SJSA1 (cell line): ENCODE data around the gene CGN. TPM values are rescaled to one million over a fixed set of nuclear protein-coding genes. Genes with fewer than 3 reads are reported as not detected.

ENCODE experiments used
- DNase-seq, 2 experiments: peaks; one replicate each; pipeline ENCODE4 v3.0.0-alpha.2; 2015 to 2020; ENCODE audit warnings: low spot score in 2 of 2, low read depth in 1 of 2
- H3K27ac ChIP-seq: fragments of 250-450 bp; sonication (Bioruptor Pico); 2 replicates; pipeline ENCODE4 v1.5.1; 2020; ENCODE audit warnings: mild to moderate bottlenecking, moderate library complexity
- H3K27me3 ChIP-seq: fragments of 250-450 bp; sonication (Bioruptor Pico); replicated peaks from 2 replicates; pipeline ENCODE4 v1.5.1; 2020; ENCODE audit warnings: mild to moderate bottlenecking, moderate library complexity
- H3K36me3 ChIP-seq: fragments of 250-450 bp; sonication (Bioruptor Pico); 2 replicates; pipeline ENCODE4 v1.5.1; 2020; ENCODE audit warnings: mild to moderate bottlenecking
- H3K4me1 ChIP-seq: fragments of 250-450 bp; sonication (Bioruptor Pico); replicated peaks from 2 replicates; pipeline ENCODE4 v1.6.1; 2021; ENCODE audit warnings: mild to moderate bottlenecking
- H3K4me3 ChIP-seq: fragments of 250-450 bp; sonication (Bioruptor Pico); 2 replicates; pipeline ENCODE4 v1.5.1; 2020; ENCODE audit warnings: mild to moderate bottlenecking
- H3K9me3 ChIP-seq: fragments of 250-450 bp; sonication (Bioruptor Pico); replicated peaks from 2 replicates; pipeline ENCODE4 v1.5.1; 2020; ENCODE audit warnings: mild to moderate bottlenecking
- total RNA-seq: library from RNA; depleted of rRNA; stranded (reverse); fragments of >200 nt; shearing (Covaris generic); gene quantifications from 2 replicates; pipeline ENCODE4 v1.2.3, GENCODE V29; 2014

CGN gene
- total RNA-seq, 1 experiment from 2014 or later: 0.26 TPM

DNA sequence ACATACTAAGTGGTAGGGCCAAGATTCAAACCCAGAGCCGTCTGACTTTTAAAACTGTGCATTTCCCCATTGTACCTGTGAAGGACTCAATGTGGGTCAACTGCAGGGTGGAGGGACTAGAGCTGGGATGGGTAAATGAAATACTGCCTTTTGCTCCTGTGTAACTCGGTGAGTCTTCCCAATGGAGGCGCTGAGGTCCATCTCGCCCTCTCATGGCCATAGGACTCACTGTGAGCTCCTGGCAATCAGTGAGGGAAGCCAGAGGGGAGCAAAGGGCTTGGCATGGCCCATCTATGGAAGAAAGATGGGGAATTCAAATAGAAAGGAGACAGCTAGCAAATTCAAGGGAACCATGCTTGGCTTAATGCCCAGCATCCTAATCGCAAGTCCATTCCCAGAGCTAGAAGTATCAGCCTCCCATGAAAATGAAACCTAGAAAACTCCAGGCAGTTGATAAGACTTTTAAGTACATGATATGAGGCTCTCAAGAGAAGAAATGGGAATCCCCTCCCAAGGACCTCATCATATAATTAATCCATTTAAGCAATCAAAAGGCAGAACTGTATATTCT lies 25.4 kb upstream of the CGN start:
- Histone ChIP-seq H3K4me3 (no peak overlapping the region), H3K27me3 (no peaks in the 10 kb centered on the region), H3K9me3 (peaks cover 6% of the 10 kb centered on the region), H3K36me3 (no peaks in the 10 kb centered on the region), H3K4me1 (no peaks in the 10 kb centered on the region), H3K27ac (no peak overlapping the region)
- DNase-seq: no peak

DNA sequence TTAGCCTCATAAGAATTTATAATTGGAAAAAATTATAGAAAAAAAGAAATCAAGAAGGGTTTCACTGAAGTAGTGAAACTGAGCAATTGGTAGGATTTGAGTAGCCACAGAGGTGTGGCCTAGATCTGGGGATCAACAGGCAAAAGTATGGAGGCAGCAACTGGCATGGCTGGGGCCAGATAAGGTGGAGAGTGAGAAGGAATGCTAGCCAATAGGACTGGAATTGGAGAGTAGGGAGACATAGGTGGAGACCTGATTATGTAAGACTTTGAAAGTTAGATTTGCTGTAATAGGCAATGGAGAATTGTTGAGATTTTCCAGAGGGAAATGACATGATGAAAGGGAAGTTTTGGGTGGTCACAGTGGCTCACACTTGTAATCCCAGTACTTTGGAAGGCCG lies 24.6 kb upstream of the CGN start:
- no peaks in the 10 kb centered on the region for H3K36me3 ChIP-seq
- no peak overlapping the region for H3K4me3 ChIP-seq
- no peak for DNase-seq
- H3K4me1 ChIP-seq: no peaks in the 10 kb centered on the region
- no peak overlapping the region for H3K27ac ChIP-seq
- no peaks in the 10 kb centered on the region for H3K27me3 ChIP-seq
- H3K9me3 ChIP-seq: peaks cover 6% of the 10 kb centered on the region

GRCh38 chr1:151491641-151492040 lies 19.5 kb upstream of the CGN start:
- no peak overlapping the region for H3K4me3 ChIP-seq
- H3K27me3 ChIP-seq: no peaks in the 10 kb centered on the region
- H3K27ac ChIP-seq: no peak overlapping the region
- no peaks in the 10 kb centered on the region for H3K9me3 ChIP-seq
- no peaks in the 10 kb centered on the region for H3K36me3 ChIP-seq
- peaks cover 18% of the 10 kb centered on the region for H3K4me1 ChIP-seq
- DNase-seq: no peak

GRCh38 chr1:151492120-151492519 lies 19.1 kb upstream of the CGN start:
- Histone ChIP-seq H3K27ac (no peak overlapping the region), H3K4me1 (peaks cover 18% of the 10 kb centered on the region), H3K4me3 (no peak overlapping the region), H3K27me3 (no peaks in the 10 kb centered on the region), H3K9me3 (no peaks in the 10 kb centered on the region), H3K36me3 (no peaks in the 10 kb centered on the region)
- no peak for DNase-seq

- Histone ChIP-seq H3K27me3 (no peaks in the 10 kb centered on the region), H3K9me3 (no peaks in the 10 kb centered on the region), H3K36me3 (no peaks in the 10 kb centered on the region), H3K4me3 (no peak overlapping the region), H3K4me1 (peaks cover 18% of the 10 kb centered on the region), H3K27ac (no peak overlapping the region)
- no peak for DNase-seq
Measured at GRCh38 chr1:151493042-151493441, 18.1 kb upstream of the CGN start.

DNA sequence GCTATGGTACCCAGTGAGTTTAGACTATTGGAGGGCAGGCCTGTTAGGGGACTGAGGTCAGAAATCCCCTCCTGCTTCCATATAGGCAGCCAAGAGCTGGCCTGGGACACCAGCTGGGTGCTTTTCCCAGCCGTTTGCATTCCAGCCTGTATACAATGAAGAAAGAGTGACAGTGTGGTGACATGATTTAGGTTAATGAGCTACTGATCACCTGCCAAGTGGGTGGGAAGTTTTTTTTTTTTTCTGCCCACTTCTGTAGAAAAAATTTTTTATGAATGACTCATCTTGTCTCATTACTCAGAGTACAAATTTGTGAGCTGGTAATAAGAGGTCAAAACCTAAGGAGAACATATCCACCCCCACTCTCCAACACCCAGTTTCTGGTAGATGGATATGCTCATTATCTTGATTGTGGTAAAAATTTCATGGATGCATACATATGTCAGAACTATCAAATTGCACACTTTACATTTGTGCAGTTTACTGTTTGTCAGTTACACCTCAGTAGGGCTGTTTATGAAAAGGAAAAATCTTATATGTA lies 16.4 kb upstream of the CGN start:
- DNase-seq: peak in 1 of 2 experiments; percentile 80
- Histone ChIP-seq H3K4me3 (no peak overlapping the region), H3K4me1 (peaks cover 18% of the 10 kb centered on the region), H3K27me3 (no peaks in the 10 kb centered on the region), H3K27ac (peak overlapping the region; percentile 25; the same call in 1 of the 2 replicates), H3K36me3 (no peaks in the 10 kb centered on the region), H3K9me3 (no peaks in the 10 kb centered on the region)

GRCh38 chr1:151495316-151495715 lies 15.9 kb upstream of the CGN start:
- H3K9me3 ChIP-seq: no peaks in the 10 kb centered on the region
- peak in 1 of 2 experiments; percentile 44 for DNase-seq
- peak overlapping the region; percentile 4; the same call in 1 of the 2 replicates for H3K27ac ChIP-seq
- peaks cover 18% of the 10 kb centered on the region for H3K4me1 ChIP-seq
- no peaks in the 10 kb centered on the region for H3K36me3 ChIP-seq
- no peaks in the 10 kb centered on the region for H3K27me3 ChIP-seq
- no peak overlapping the region for H3K4me3 ChIP-seq

DNA sequence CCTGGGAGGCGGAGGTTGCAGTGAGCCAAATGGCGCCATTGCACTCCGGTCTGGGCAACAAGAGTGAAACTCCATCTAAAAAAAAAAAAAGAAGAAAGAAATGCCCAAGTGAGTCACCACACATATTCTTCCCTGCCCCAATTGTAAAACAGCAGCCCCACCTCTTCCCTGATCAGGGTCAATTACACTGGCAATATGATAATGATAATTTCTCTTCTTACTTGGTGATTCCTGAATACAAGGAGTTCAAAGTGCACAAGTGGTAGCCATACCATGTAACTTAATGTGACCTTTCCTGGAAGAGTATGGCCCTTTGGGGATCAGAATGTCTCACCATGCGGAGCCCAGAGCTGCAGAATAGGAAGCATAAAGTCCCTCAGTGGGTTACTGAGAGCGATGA lies 11.8 kb upstream of the CGN start:
- no peak overlapping the region for H3K4me3 ChIP-seq
- H3K36me3 ChIP-seq: no peaks in the 10 kb centered on the region
- no peak for DNase-seq
- peaks cover 22% of the 10 kb centered on the region for H3K4me1 ChIP-seq
- no peaks in the 10 kb centered on the region for H3K9me3 ChIP-seq
- no peaks in the 10 kb centered on the region for H3K27me3 ChIP-seq
- H3K27ac ChIP-seq: no peak overlapping the region

- no peak for DNase-seq
Measured at GRCh38 chr1:151499930-151500329, 11.3 kb upstream of the CGN start.

GRCh38 chr1:151501474-151501873 lies 9.7 kb upstream of the CGN start:
- no peaks in the 10 kb centered on the region for H3K36me3 ChIP-seq
- no peaks in the 10 kb centered on the region for H3K9me3 ChIP-seq
- H3K27me3 ChIP-seq: no peaks in the 10 kb centered on the region
- no peak overlapping the region for H3K27ac ChIP-seq
- H3K4me3 ChIP-seq: no peak overlapping the region
- no peak for DNase-seq
- H3K4me1 ChIP-seq: peaks cover 15% of the 10 kb centered on the region

More at GRCh38 chr1:151499930-151500329, 11.3 kb upstream of the CGN start:
- peaks cover 22% of the 10 kb centered on the region for H3K4me1 ChIP-seq
- H3K4me3 ChIP-seq: no peak overlapping the region
- no peaks in the 10 kb centered on the region for H3K9me3 ChIP-seq
- no peaks in the 10 kb centered on the region for H3K27me3 ChIP-seq
- no peaks in the 10 kb centered on the region for H3K36me3 ChIP-seq
- no peak overlapping the region for H3K27ac ChIP-seq

GRCh38 chr1:151502035-151502700 lies 9.0 kb upstream of the CGN start:
- H3K36me3 ChIP-seq: no peaks in the 10 kb centered on the region
- peaks cover 15% of the 10 kb centered on the region for H3K4me1 ChIP-seq
- H3K27me3 ChIP-seq: no peaks in the 10 kb centered on the region
- no peak overlapping the region for H3K27ac ChIP-seq
- no peak for DNase-seq
- no peaks in the 10 kb centered on the region for H3K9me3 ChIP-seq
- H3K4me3 ChIP-seq: no peak overlapping the region

- DNase-seq: no peak
- H3K27ac ChIP-seq: no peak overlapping the region
- H3K4me3 ChIP-seq: no peak overlapping the region
- H3K9me3 ChIP-seq: no peaks in the 10 kb centered on the region
- no peaks in the 10 kb centered on the region for H3K36me3 ChIP-seq
- no peaks in the 10 kb centered on the region for H3K27me3 ChIP-seq
- peaks cover 15% of the 10 kb centered on the region for H3K4me1 ChIP-seq
Measured at GRCh38 chr1:151502859-151503780, 8.1 kb upstream of the CGN start.

GRCh38 chr1:151504252-151504651 lies 6.9 kb upstream of the CGN start:
- H3K27ac ChIP-seq: no peak overlapping the region
- H3K36me3 ChIP-seq: no peaks in the 10 kb centered on the region
- DNase-seq: peak in 1 of 2 experiments; percentile 32
- no peak overlapping the region for H3K4me3 ChIP-seq
- H3K4me1 ChIP-seq: peaks cover 15% of the 10 kb centered on the region
- H3K27me3 ChIP-seq: no peaks in the 10 kb centered on the region
- H3K9me3 ChIP-seq: no peaks in the 10 kb centered on the region

GRCh38 chr1:151504759-151505158 lies 6.4 kb upstream of the CGN start:
- no peak overlapping the region for H3K4me3 ChIP-seq
- no peaks in the 10 kb centered on the region for H3K27me3 ChIP-seq
- no peak overlapping the region for H3K27ac ChIP-seq
- peaks cover 15% of the 10 kb centered on the region for H3K4me1 ChIP-seq
- no peaks in the 10 kb centered on the region for H3K36me3 ChIP-seq
- H3K9me3 ChIP-seq: no peaks in the 10 kb centered on the region
- DNase-seq: no peak
